ENCODE measurements around the gene KAT8.

KAT8 gene

DNA sequence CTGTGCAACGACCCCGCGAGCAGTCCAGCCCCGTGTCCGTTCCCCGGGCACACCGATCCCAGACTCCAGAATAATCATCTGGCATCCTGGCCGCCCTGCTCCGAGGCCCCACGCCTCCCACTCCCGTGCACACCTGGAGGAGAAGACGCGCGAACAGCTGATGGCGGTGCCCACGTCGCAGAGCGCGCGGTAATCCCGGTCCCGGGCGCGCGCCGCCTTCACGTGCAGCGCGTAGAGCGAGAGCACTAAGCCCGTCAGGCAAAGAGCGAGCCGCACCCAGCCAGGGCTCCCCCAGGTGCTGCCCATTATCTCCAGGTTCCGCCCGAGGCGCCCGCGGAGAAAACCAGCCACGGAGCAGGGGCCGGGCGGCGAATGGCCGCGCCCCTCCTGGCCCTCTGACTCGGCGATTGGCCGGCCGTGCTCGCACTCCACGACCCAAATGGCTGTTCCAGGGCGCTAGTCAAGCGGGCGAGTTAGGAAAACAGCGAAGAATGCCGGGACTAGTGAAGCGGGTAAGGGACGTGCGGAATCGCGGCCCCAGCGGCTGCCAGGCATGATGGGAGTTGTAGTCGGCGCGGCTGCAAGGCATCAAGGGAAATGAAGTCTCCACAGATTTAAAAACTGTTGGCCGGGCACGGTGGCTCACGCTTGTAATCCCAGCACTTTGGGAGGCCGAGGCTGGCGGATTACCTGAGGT is 22.9 kb upstream of the KAT8 start, which contains the start of gene VKORC1 (continued):
- TF ChIP-seq ZNF610 (tag by site-specific recombination; IDR thresholded peaks at IDR 0.05; ENCODE audit: borderline replicate concordance): 0 out of 2 replicates have a peak, but pooled peaks have one; percentile 10
- TF ChIP-seq ZNF510 (tag by site-specific recombination; IDR thresholded peaks at IDR 0.05; ENCODE audit: insufficient replicate concordance): no peak
- TF ChIP-seq, protein P1, sequence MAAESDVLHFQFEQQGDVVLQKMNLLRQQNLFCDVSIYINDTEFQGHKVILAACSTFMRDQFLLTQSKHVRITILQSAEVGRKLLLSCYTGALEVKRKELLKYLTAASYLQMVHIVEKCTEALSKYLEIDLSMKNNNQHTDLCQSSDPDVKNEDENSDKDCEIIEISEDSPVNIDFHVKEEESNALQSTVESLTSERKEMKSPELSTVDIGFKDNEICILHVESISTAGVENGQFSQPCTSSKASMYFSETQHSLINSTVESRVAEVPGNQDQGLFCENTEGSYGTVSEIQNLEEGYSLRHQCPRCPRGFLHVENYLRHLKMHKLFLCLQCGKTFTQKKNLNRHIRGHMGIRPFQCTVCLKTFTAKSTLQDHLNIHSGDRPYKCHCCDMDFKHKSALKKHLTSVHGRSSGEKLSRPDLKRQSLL (tag by site-specific recombination; IDR thresholded peaks at IDR 0.05): peak; percentile 40; the same call in 1 of the 2 replicates
- TF ChIP-seq ZNF501 (tag by site-specific recombination; IDR thresholded peaks at IDR 0.05): peak; percentile 70; the same call in 1 of the 2 replicates
- TF ChIP-seq ZNF843 (tag by site-specific recombination; IDR thresholded peaks at IDR 0.05): no peak; the same call in 1 of the 2 replicates
- TF ChIP-seq, protein P2, sequence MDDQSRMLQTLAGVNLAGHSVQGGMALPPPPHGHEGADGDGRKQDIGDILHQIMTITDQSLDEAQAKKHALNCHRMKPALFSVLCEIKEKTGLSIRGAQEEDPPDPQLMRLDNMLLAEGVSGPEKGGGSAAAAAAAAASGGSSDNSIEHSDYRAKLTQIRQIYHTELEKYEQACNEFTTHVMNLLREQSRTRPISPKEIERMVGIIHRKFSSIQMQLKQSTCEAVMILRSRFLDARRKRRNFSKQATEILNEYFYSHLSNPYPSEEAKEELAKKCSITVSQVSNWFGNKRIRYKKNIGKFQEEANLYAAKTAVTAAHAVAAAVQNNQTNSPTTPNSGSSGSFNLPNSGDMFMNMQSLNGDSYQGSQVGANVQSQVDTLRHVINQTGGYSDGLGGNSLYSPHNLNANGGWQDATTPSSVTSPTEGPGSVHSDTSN (CRISPR knock-in tag; IDR thresholded peaks at IDR 0.05): peak; percentile 43; the same call in 1 of the 2 replicates
- peak; percentile 76; the same call in 1 of the 2 replicates for TF ChIP-seq KLF7 (tag by site-specific recombination; IDR thresholded peaks at IDR 0.05; ENCODE audit: borderline replicate concordance)
- TF ChIP-seq, protein P3, sequence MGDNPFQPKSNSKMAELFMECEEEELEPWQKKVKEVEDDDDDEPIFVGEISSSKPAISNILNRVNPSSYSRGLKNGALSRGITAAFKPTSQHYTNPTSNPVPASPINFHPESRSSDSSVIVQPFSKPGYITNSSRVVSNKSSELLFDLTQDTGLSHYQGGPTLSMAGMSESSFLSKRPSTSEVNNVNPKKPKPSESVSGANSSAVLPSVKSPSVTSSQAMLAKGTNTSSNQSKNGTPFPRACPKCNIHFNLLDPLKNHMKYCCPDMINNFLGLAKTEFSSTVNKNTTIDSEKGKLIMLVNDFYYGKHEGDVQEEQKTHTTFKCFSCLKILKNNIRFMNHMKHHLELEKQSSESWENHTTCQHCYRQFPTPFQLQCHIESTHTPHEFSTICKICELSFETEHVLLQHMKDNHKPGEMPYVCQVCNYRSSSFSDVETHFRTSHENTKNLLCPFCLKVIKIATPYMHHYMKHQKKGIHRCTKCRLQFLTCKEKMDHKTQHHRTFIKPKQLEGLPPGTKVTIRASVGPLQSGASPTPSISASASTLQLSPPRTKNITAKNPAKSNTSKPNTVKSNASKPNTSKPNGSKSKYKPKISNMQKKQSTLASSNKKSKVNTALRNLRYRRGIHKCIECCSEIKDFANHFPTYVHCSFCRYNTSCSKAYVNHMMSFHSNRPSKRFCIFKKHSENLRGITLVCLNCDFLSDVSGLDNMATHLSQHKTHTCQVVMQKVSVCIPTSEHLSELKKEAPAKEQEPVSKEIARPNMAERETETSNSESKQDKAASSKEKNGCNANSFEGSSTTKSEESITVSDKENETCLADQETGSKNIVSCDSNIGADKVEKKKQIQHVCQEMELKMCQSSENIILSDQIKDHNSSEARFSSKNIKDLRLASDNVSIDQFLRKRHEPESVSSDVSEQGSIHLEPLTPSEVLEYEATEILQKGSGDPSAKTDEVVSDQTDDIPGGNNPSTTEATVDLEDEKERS (tag by site-specific recombination; IDR thresholded peaks at IDR 0.05): no peak
- TF ChIP-seq ZNF366 (tag by site-specific recombination; conservative IDR thresholded peaks at IDR 0.05): peak; percentile 38; the same call in 1 of the 2 replicates
- TF ChIP-seq TRIM28 (IDR thresholded peaks at IDR 0.05; ENCODE audit: borderline replicate concordance, low read length): peak; percentile 49; the same call in 1 of the 2 replicates
- TF ChIP-seq ZNF530 (tag by site-specific recombination; IDR thresholded peaks at IDR 0.05; ENCODE audit: low read depth): no peak
- peak; percentile 39; the same call in 1 of the 2 replicates for TF ChIP-seq WT1 (tag by site-specific recombination; IDR thresholded peaks at IDR 0.05)
- TF ChIP-seq, protein P4, sequence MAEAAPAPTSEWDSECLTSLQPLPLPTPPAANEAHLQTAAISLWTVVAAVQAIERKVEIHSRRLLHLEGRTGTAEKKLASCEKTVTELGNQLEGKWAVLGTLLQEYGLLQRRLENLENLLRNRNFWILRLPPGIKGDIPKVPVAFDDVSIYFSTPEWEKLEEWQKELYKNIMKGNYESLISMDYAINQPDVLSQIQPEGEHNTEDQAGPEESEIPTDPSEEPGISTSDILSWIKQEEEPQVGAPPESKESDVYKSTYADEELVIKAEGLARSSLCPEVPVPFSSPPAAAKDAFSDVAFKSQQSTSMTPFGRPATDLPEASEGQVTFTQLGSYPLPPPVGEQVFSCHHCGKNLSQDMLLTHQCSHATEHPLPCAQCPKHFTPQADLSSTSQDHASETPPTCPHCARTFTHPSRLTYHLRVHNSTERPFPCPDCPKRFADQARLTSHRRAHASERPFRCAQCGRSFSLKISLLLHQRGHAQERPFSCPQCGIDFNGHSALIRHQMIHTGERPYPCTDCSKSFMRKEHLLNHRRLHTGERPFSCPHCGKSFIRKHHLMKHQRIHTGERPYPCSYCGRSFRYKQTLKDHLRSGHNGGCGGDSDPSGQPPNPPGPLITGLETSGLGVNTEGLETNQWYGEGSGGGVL (tag by site-specific recombination; IDR thresholded peaks at IDR 0.05): no peak
- no peak for TF ChIP-seq ZBTB21 (tag by site-specific recombination; IDR thresholded peaks at IDR 0.05)
- TF ChIP-seq ZNF140 (tag by site-specific recombination; IDR thresholded peaks at IDR 0.05): peak; percentile 71
- no peak for TF ChIP-seq HOXD13 (CRISPR knock-in tag; IDR thresholded peaks at IDR 0.05; ENCODE audit: borderline replicate concordance)
- TF ChIP-seq ZNF747 (tag by site-specific recombination; IDR thresholded peaks at IDR 0.05): no peak
- TF ChIP-seq SP7 (tag by site-specific recombination; IDR thresholded peaks at IDR 0.05): peak; percentile 68; the same call in 1 of the 2 replicates
- no peak for TF ChIP-seq ZNF768 (tag by site-specific recombination; IDR thresholded peaks at IDR 0.05)
- TF ChIP-seq ZFP3 (tag by site-specific recombination; IDR thresholded peaks at IDR 0.05; ENCODE audit: low read depth): no peak
- TF ChIP-seq ZNF600 (tag by site-specific recombination; IDR thresholded peaks at IDR 0.05): 0 out of 2 replicates have a peak, but pooled peaks have one; percentile 53
- no peak for TF ChIP-seq MZF1 (tag by site-specific recombination; IDR thresholded peaks at IDR 0.05; ENCODE audit: borderline replicate concordance)
- TF ChIP-seq HOXC10 (CRISPR knock-in tag; IDR thresholded peaks at IDR 0.05): no peak
- TF ChIP-seq ZNF626 (tag by site-specific recombination; IDR thresholded peaks at IDR 0.05): no peak
- no peak for TF ChIP-seq ZNF426 (tag by site-specific recombination; IDR thresholded peaks at IDR 0.05)
- TF ChIP-seq KLF9 (tag by site-specific recombination; IDR thresholded peaks at IDR 0.05; ENCODE audit: low read depth): peak; percentile 64
- TF ChIP-seq ZNF561 (tag by site-specific recombination; IDR thresholded peaks at IDR 0.05; ENCODE audit: borderline replicate concordance): peak; percentile 85; the same call in 1 of the 2 replicates
- no peak for TF ChIP-seq ZSCAN30 (tag by site-specific recombination; IDR thresholded peaks at IDR 0.05)
- TF ChIP-seq FEZF1 (tag by site-specific recombination; IDR thresholded peaks at IDR 0.05): peak; percentile 52; the same call in 1 of the 2 replicates
- TF ChIP-seq ZNF629 (tag by site-specific recombination; IDR thresholded peaks at IDR 0.05): peak; percentile 55
- TF ChIP-seq ZNF223 (tag by site-specific recombination; IDR thresholded peaks at IDR 0.05): no peak
- no peak for TF ChIP-seq ZNF529 (tag by site-specific recombination; IDR thresholded peaks at IDR 0.05; ENCODE audit: insufficient replicate concordance)
- TF ChIP-seq MYNN (tag by site-specific recombination; IDR thresholded peaks at IDR 0.05; ENCODE audit: borderline replicate concordance): no peak

Measured in HEK293 (cell line).